Ramos (cell line): ENCODE results near the gene IKZF5.

Experiments used
- in situ Hi-C: fragments of 300-500 bp; cut with MboI; formaldehyde crosslinking; loops from one replicate; pipeline ENCODE4 v1.14.3; 2022; ENCODE audit warnings: low sequenced_read_pairs; ENCODE audit not compliant: unreplicated experiment

Gene IKZF5, protein sequence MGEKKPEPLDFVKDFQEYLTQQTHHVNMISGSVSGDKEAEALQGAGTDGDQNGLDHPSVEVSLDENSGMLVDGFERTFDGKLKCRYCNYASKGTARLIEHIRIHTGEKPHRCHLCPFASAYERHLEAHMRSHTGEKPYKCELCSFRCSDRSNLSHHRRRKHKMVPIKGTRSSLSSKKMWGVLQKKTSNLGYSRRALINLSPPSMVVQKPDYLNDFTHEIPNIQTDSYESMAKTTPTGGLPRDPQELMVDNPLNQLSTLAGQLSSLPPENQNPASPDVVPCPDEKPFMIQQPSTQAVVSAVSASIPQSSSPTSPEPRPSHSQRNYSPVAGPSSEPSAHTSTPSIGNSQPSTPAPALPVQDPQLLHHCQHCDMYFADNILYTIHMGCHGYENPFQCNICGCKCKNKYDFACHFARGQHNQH

DNA sequence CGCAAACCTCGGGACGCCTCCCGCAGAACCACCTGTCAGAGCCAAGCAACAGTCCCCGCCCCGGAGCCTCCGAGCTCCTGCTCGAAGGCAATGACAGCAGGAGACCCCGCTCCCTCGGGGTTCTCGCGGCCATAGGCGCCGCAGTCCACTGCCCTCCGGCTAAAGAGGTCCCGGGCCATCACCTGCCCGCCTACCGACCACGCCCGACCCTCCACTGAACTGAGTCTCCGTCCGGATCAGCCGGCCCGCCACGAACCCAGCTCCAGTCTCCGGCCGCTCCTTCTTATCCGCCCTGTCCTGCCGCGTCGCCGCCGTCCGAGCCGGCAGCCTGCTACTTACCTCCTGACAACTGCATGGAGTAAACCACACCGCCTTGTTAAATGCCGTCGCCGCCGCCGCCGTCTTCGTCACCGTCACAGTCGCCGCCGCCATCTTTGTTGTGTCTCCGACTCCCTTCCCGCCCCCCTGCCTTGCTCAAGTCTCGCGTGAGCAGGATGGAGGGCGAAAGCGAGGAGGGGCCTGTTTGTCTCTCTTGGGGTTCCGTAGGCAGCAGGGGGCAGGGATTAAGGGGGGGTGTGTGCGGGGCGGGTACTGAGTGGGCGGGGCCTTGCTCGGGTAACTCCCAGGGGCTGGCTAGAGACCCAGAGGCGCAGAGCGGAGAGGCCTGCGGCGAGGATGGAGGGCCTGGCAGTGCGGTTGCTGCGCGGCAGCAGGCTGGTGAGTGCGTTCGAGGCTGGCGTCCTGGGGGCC lies at the start of gene IKZF5, which contains the start of gene ACADSB:
TSS of gene IKZF5 (minus strand) at position 441 of the 750 bp plus-strand sequence. CDS start 10,170 bp downstream, outside the sequence.
TSS of gene ACADSB (plus strand) at position 652 of the 750 bp plus-strand sequence. CDS start at position 676, 24 bp downstream.
- in situ Hi-C loops = no loop called here

DNA sequence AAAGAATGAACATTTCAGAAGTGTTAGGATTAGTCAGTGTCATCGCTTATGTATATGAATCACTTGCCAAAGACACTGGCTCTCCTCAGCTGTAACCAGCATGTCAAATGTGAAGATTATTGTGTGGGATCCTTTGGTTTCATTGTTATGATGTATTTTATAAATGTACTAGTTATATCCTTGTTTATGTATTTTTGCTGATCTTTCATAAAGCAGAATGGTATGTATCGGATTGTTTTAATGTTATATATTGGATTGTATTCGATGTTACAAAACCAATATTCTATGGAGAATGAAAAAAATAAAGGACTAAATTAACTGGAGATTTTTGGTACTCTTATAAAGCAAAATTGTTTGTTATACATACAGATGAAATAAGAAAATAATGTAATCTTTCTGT lies 49.4 kb upstream of the IKZF5 start:
- in situ Hi-C loops = no loop called here

DNA sequence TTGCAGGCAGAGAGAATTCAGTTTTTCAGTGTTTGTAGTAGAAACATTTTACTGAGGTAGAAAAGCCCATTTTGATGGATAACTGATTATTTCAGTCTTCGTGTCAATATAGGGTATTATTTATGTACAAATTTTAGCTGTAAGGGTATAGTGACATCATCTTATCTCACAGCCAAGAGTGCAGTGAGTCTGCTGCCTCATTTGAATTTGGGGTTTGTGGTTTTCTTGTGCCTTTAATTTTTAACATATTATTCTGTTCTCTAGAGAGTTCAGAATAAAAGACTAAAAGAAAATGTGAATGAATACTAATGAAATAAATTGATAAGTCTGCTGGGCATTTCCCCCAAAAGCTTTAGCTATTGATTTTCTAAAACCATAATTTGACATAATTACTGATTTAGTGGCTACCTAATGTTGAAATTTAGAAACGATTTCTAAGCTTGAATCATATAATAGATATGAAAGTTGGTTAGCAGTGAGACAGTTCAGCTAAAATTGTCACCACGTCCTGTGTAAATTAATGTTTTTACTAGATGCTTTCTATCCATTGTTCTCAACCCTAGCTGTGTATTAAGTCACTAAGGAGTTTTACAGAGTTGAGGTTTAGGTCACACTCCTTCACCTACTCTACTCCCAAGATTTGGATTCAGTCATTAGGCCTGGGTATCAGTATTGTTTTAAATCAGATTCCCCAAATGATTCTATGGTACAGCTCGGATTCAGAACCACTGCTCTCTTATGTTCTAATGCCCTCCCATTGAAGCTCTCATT lies 37.6 kb upstream of the IKZF5 start:
- in situ Hi-C loops = loop anchor here (10.0 kb wide), 1 partner anchor 509 kb away; no protein-coding TSS in a partner anchor

DNA sequence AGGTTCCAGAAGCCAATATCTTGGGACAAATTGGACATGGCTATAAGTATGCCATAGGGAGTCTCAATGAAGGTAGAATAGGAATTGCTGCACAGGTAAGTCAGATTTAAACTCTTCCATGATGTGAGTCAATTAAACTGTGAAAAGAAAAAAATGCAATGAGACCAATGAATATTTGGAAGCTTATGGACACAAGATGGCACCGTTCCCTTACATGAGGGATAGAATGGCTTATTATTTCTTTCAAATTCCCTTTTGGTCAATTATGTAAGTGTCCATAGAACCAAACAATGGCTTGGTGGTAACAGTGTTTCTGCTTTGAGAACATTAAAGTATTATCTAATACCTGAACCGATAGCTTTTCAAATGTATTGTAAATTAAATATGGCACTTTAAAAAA lies 35.8 kb upstream of the IKZF5 start:
- in situ Hi-C loops = loop anchor here (10.0 kb wide), 1 partner anchor 510 kb away; no protein-coding TSS in a partner anchor

DNA sequence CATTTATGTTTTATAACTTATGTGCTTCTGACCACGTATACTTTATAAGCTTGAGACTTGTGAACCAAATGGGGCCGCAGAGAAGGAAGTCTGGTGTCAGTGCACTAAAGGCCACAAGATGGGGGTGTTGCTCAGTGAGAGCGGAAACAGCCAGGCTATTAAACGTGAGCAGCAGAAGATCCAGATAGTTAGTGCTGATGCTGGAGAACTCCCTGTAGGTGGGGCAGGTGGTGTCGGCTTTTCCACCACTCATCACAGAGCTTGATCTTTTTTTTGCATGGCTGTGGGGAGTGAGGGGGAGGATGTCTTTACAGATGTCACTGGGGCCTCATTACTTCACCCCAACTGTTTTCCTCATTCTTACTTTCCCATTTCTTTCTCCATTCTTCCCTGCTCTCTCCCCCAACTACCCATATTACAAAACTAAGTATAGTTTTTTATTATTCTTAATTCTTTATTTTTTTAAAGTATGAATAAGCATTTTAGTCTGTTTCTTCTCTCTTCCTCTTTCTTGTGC lies 34.9 kb upstream of the IKZF5 start:
- in situ Hi-C loops = loop anchor here (10.0 kb wide), 1 partner anchor 511 kb away; no protein-coding TSS in a partner anchor

DNA sequence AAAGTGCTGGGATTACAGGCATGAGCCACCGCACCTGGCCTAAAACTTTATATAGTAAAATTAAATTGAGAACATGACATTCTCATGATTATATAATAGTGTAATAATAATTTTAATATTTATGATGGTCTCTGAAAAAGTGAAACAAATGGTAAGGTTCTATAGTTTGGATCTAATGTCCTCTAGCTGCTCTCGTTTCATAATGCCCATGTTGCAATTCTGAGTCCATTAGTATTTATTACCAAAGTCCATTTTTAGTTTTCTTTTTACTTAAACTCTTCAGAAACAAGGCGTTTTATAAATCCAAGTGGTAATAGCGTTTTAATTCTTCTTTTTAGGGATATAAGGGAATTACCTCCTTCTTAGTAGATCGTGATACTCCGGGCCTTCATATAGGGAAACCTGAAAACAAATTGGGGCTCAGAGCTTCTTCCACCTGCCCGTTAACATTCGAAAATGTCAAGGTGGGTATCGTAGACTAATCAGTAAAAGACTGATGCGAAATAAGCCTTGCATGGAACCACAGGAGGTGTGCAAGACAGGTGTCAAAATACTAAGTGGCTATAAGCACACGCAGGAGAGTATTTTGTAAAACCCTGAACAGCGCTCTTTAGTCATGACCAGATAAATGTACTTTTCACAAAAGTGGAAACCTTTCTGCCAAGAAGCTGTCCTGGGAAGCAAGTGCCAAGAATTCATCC lies 34.3 kb upstream of the IKZF5 start:
- in situ Hi-C loops = loop anchor here (10.0 kb wide), 1 partner anchor 512 kb away; no protein-coding TSS in a partner anchor

DNA sequence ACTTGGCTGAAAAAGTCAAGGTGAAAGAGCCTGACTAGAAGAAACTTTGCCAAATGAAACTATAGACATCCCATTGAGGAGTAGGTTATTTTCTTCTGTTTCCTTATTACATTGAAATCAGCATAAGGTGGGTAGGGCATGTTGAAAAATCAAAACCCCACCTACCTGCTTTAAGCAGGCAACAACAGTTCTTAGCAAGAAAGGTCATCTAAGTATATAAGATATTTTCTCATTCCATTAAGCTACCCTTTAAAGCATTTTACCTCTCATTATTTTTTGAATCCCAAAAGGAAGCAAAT lies 31.0 kb upstream of the IKZF5 start:
- in situ Hi-C loops = no loop called here

DNA sequence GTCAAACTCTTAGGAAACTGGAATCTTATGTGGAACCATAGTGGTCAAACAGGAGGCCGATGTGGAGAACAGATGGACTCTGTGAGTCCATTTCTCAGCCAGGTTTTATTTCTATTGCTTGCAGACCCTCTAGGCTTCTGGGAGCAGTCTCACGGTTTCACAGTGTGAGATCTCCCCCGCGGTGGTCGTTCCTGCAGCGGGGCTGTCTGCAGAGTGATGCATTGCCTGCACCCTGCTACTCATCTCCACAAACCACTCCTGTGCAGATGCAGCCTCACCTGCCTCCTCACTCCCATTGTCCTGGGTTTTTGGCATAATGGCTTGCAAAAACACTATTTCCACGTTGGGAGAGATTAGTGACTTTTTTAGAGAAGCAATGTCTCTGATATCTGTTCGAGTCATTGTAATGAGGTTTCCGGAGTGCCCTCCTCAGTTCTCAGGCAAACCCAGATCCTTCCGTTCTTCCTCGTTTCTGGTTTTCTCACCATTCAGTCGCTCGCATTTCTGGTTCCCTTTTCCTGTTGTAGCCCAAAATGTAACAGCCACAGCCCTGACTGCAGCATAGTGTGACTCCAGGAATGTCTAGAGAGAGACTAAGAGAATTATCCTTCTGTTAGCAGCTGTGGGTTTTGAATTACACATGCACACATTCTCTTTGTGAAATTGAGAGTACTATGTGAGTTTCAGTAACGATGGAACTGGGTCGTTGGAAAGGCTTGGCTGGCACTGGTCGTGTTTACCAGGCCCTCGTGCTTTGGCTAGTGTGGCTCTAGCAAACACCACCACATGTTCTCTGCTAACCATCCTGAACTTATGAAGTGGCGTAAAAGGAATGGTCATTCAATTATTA lies 30.4 kb upstream of the IKZF5 start:
- in situ Hi-C loops = no loop called here

DNA sequence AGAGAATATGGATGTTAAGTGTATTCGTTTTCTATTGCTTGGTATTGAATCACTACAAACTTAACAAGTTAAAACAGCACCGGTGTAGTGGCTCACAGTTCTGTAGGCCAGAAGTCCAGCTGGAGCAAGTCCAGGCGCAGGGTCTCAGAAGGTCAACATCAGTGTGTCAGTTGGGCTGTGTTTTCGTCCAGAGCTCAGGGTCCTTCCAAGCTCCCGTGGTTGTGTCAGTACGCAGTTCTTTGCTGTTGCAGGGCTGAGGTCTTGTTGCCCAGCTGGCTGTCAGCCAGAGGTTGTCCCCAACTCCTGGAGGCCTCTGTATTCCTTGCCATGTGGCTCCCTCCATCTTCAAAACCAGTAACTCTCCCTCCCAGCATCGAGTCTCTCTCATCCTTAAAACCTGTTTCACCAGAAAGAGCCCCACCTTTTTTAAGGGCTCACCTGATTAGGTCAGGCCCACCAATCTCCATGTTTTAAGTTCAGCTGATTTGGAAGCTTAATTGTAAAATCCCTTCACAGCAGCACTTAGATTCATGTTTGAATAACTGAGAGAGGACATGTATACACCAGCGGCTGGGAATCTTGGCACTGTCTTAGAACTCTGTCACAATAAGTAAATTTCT lies 27.0 kb upstream of the IKZF5 start:
- in situ Hi-C loops = no loop called here

DNA sequence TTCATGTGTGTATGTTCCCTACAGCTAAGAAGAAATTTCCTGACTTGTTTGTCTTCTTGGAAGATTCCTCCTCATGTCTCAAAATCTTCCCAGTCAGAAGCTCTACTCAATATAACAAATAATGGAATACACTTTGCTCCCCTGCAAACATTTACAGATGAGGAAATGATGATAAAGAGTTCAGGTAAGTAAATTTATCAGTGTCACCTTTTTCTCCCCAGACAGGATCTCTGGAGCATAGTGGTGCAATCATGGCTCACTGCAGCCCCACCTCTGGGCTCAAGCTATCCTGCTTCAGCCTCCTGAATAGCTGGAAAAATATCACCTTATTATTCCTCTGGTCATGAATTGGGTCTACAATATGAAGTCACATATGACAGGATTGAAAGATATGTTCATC lies 25.7 kb upstream of the IKZF5 start:
- in situ Hi-C loops = no loop called here

DNA sequence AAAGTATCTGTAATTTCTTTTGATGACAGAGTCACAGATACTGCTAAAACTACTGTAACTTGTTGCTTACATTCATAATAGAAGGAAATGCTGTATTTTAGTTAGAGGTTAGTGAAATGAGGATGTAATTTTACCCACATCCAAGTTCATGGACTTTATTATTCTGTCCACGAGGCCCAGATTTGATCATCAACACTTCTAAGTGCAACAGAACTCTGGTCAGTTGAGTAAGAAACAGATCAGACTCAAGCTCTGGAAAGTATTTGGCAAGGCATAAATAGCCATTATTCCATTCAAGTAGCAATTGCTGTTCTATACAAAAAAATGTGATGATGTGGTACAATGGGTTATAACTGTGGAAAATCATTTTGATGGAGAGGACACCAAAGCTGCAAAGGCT lies 22.5 kb upstream of the IKZF5 start:
- in situ Hi-C loops = no loop called here

DNA sequence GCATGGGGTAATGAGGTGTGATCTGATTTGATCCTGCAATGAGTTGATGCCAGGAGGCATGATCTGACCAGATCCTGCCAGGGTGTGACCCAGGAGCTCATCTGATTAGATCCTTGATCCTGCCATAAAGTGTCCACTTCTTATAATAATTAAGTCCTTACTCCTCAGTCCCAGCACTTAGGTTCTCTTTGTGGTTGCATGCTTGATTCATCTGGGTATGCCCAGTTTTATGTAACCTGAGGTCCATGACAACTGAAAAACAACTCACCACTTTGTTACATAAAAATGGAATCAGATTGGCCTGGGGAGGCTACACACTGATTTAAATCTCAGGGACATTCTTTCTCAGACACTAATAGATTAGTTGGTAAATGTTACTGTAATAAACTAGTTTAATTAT lies 19.3 kb upstream of the IKZF5 start:
- in situ Hi-C loops = no loop called here

DNA sequence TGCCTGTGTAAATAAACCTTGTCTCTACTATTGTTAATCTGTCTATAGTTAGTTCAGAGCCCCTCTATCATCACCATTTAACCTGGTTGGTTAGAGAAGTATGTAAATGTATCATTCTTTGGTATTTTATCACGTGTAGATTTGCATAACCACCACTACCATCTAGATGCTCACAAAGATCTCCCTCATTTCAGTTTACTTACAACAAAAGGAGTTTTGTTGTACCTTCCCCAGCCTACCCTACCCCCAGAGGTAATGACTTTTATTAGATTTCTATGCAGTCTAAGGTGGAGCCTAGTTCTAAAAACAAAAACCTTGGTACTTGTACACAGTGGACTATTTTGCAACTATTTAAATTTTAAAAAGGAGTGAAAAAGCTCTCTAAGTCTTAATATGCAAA lies 17.7 kb upstream of the IKZF5 start:
- in situ Hi-C loops = no loop called here

DNA sequence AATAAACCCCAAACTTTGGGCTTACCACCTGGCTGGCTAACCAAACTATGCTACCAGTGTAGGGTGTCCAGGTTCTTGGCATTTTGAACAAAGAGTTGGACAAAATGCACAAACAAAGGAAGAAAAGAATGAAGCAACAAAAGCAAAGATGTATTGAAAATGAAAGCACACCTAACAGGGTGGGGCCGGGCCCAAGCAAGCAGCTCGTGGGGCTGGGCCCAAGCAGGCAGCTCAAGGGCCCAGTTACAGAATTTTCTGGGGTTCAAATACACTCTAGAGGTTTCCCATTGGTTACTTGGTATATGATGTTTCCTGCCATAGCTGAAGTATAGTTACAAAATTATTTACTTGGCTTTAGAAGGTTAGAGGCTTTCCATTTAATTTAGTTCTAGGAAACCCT lies 15.9 kb upstream of the IKZF5 start:
- in situ Hi-C loops = no loop called here

DNA sequence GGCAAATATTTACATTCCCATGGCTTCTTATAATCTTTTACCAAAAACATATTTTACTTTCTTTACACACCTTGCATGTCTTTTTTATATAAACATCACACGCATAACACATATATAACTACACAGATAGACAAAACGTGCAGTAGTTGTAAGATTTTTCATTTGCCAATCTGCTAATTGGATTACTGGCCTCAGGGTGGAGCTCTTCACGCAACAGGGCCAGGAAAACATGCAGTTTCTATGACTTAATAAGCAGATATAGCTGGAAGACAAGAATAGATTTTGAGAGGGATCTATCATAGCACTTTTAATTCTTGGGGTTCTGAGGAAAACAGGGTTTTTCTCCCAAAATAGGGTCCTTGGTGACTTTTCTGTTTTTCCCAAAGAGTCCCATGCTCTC lies 12.9 kb upstream of the IKZF5 start:
- in situ Hi-C loops = no loop called here

DNA sequence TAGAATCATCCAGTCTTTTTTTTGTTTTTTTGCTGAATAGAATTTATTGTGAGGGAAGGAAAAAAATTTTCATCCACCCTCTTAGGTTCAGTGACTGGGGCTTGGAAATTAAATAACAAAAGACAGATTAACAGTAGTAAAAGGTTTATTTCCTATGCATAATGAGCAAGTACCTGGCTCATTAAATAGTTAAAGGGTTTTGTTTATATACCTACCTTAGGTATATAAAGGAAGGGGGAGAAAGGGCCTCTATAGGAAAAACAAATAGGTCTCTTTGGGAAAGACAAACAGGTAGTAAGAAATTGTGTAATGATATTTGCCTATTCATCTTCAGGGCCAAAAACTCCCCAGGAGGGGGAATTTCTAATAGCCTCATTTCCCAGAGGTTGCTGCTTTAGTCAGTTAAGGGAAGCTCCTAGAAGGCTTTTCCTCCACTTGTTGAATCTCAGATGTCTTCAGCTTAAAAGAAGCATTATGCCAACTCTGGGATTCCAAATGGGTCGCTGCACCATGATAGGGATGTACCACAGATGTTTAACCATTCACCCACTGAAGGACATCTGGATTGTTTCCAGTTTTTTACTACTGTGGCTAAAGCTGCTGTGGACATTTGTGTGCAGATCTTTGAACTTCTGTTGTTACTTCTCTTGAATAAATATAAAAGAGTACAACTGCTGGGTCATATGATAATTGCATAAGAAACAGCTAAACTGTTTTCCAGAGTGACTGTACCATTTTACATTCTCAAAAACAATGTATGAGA lies 11.5 kb upstream of the IKZF5 start:
- in situ Hi-C loops = no loop called here

DNA sequence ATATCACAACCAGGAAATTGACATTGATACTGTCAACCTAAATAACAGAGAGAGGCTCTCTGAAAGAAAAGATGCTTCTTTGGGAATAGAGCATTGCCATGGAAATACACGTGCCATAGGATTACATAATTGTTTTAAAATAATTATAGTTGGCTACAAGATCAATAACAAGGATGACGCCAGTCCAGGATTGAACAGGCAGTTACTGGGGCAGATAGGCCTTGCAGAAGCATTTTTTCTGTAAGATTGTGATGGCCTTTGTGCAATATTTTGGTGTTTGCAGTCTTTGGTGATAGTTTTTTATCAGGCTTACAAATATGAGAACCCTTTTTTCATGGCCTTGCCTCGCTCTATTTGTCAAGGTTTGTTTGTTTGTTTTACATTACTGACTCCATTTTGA lies 10.7 kb upstream of the IKZF5 start:
- in situ Hi-C loops = no loop called here

DNA sequence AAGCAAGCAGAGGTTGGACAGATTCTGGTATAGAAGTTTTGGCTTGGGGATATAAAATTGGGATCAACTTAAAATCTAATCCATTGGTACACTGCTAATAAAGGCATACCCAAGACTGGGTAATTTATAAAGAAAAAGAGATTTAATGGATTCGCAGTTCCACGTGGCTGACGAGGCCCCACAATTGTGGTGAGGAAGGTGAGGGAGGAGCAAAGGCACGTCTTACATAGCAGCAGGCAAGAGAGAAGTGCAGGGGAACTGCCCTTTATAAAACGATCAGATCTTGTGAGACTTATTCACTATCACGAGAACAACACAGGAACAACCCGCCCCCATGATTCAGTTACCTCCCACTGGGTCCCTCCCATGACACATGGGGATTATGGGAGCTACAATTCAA lies 9.9 kb upstream of the IKZF5 start:
- in situ Hi-C loops = no loop called here
